Epithelial cell of proximal tubule (primary cell): ENCODE data around the gene ANKS1A. TPM values are rescaled to one million over a fixed set of nuclear protein-coding genes. Genes with fewer than 3 reads are reported as not detected.

Source experiments
- DNase-seq: peaks from one replicate; pipeline ENCODE4 v3.0.0-alpha.2; 2011; ENCODE audit warnings: low read depth
- H3K4me3 ChIP-seq: 2 replicates; pipeline ENCODE4 v1.5.1; 2011; ENCODE audit warnings: low read depth, mild to moderate bottlenecking, low read length
- total RNA-seq: library from RNA; depleted of rRNA; stranded (reverse); fragments of >200 nt; gene quantifications from 2 replicates; pipeline ENCODE4 v1.2.3, GENCODE V29; 2015
- TF ChIP-seq, protein P1 (sequence below): conservative IDR thresholded peaks from 2 replicates; pipeline ENCODE4 v1.5.1; 2012; ENCODE audit warnings: low read depth, mild to moderate bottlenecking, low read length

ANKS1A gene
- total RNA-seq, 1 donor from 2014 or later: 17.4 TPM

DNA sequence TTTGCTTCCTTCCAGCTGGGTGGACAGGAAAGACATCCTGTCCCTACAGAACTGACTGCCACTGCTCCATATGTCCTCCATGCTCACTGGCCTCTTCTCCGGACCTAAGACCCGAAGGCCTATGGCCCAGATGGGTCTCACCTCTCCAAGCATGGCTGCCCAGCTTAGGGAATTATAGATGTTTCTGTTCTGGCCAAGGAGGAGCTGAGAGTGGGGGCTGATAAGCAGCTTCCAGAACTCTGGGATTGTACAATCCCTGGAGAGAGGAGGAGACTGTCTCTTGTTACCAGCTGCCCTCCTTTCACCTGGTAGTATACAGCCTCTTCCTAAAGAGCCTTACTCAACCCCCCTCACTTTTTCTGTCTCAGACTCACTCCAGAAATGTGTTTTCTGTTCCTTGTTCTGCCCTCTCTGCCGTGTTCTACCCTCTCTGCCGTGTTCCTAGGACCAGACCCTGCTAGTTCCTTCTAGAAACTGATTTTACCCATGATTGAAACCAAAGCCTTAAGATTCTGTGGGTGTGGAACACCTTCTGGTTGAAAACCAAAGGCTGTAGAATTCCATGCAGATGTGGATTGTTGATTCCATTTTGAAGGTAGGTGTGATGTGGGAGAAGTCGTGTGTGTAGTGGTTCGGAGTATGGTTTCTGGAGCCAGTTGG is 28.7 kb downstream of the ANKS1A start:
- TF ChIP-seq, protein P1, sequence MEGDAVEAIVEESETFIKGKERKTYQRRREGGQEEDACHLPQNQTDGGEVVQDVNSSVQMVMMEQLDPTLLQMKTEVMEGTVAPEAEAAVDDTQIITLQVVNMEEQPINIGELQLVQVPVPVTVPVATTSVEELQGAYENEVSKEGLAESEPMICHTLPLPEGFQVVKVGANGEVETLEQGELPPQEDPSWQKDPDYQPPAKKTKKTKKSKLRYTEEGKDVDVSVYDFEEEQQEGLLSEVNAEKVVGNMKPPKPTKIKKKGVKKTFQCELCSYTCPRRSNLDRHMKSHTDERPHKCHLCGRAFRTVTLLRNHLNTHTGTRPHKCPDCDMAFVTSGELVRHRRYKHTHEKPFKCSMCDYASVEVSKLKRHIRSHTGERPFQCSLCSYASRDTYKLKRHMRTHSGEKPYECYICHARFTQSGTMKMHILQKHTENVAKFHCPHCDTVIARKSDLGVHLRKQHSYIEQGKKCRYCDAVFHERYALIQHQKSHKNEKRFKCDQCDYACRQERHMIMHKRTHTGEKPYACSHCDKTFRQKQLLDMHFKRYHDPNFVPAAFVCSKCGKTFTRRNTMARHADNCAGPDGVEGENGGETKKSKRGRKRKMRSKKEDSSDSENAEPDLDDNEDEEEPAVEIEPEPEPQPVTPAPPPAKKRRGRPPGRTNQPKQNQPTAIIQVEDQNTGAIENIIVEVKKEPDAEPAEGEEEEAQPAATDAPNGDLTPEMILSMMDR: no peak
- H3K4me3 ChIP-seq: no peak overlapping the region
- DNase-seq: no peak

DNA sequence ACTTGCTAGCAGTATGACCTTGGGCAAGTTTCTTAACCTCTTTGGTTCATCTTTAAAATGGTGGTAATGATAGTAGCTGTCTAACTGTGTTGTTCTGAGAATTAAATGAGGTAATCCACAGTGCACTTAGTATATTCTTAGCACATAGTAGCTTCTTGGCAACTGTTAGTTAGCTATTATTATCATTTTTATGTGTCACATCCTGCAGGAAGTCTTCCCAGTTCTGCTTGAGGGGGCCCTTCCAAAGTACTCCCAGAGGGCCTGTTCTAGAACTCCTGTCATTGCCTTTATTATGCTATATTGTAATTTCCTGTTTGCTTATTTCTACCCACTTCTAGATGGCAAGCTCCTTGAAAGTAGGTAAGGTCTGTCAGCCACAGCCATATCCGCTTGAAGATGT is 30.6 kb downstream of the ANKS1A start:
- no peak for DNase-seq
- TF ChIP-seq, protein P1: no peak
- H3K4me3 ChIP-seq: no peak overlapping the region

DNA sequence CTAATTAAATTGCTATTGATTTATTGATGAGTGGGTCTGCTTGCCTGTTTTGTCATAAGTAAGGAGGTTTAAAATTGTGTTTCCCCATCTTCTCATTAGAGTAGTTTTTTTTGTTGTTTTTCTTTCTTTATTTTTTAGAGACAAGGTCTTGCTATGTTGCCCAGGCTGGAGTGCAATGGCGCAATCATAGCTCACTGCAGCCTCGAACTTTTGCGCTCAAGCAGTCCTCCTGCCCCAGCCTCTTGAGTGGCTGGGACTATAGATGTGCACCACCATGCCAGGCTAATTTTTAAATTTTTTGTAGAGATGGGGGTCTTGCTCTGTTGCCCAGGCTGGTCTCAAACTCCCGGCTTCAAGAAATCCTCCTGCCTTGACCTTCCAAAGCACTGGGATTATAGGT is 31.0 kb downstream of the ANKS1A start:
- no peak for DNase-seq
- TF ChIP-seq, protein P1: no peak
- H3K4me3 ChIP-seq: no peak overlapping the region

DNA sequence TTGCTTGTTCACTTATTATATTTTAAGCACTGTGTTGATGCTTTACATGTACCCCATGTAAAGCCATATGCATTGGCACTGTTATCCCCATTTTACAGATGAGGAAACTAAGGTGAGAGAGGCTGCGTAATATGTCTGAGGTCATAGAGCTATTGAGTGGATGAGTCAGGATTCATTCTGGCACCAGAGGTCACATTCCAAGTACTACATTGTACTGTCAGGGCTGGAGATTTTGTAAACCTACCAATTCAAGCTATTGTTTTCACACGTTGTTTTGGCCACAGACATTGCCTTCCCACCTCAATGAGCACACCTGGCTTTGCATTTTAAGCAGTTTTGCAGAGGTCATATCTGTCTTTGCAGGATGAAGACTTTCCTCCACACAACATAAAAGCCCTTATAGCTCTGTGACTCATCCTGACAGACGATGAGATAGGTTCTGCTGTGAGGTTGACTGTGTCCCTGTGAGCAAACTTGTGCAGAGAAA is 33.2 kb downstream of the ANKS1A start:
- no peak overlapping the region for H3K4me3 ChIP-seq
- TF ChIP-seq, protein P1: no peak

DNA sequence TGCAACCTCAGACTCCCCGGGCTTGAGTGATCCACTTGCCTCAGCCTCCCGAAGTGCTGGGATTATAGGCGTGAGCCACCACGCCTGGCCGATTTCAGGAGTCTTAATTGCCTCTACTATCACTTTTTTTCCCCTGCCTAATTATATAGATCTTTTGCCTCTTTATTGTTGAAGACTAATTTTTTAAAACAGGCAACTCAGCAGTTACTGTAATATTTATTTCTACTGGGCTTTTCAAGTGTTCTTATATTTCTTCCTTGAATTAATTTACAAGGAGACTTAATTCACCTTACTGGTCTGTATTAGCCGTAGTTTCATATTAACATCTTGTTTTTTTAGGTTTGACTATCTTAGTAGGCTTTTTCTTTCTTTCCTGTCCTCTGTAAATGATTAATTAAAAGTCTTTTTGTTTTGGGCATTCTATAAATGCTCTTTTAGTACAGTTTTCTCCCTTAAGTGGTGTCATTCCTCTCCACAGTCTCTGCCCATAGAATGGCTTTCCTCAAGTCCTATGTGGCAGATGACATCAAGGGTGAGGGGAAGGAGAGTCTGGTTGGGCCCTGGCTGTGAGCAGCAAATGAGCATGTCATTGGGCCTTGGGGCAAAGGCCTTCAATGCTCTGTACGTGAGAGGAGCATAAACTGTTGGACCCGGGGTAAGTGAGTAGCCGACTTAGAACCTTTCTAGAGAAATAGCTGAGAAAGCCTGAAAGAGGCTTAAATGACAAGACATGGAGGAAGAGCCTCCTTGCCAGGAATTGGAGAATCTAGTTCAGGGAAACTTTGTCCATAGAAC is 36.0 kb downstream of the ANKS1A start:
- TF ChIP-seq, protein P1: no peak
- no peak for DNase-seq
- no peak overlapping the region for H3K4me3 ChIP-seq

More for the DNA sequence above, 33.2 kb downstream of the ANKS1A start:
- peak; percentile 69 for DNase-seq

DNA sequence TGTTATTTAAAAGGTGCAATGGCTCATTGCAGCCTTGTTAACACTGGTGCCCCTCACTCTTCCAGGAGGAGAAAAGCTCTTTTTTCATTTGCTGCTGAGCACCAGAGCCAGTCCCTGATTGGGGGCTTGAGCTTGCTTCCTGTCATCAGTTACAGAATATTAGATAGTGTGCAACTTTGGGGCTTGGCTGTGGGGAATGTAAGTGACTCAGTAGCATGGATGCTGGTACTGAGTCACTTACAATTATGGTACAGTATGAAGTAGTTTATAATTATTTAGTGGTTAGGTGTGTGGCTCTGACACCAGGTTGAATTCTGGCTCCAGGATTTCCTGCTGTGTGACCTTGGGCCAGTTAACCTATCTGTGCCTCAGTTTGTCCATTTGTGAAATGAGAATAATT is 37.6 kb downstream of the ANKS1A start:
- DNase-seq: no peak
- TF ChIP-seq, protein P1: no peak
- H3K4me3 ChIP-seq: no peak overlapping the region
